Activated CD4-positive, alpha-beta T cell treated with anti-CD3 and anti-CD28 coated beads, Interleukin-2, Interleukin-4, amounts not matched to agents 100 ng/mL and 50 ng/mL, durations not matched to agents 16 hours and 8 hours (primary cell): ENCODE data around the gene SLC23A2.
"Not testable (repeated sequence)": the region's sequence is repeated elsewhere in the genome, so short reads cannot be mapped to it uniquely, and the experiment has no call there.

ENCODE experiments used
- DNase-seq: peaks from one replicate; pipeline ENCODE4 v3.0.0-alpha.2; 2020; ENCODE audit warnings: low spot score

The SLC23A2 gene

DNA sequence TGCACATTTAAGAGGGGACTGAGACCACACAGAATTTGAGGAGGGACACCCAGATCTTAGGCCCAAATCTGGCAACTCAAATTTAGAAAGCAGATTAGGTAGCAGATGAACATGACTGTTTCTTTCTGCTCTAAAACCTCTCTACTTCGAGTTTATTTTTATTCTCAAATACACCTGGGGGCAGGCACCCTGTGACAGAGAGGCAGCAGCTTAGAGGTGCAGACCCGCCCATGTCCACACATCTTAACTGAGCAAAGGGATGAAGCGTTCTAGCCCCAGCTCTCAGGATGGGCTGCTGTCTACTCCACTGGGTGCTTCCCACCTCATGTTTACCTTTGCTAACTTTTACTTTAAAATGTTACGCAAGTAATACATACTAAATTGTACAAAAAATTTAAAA lies 125.0 kb downstream of the SLC23A2 start:
- DNase-seq = no peak

DNA sequence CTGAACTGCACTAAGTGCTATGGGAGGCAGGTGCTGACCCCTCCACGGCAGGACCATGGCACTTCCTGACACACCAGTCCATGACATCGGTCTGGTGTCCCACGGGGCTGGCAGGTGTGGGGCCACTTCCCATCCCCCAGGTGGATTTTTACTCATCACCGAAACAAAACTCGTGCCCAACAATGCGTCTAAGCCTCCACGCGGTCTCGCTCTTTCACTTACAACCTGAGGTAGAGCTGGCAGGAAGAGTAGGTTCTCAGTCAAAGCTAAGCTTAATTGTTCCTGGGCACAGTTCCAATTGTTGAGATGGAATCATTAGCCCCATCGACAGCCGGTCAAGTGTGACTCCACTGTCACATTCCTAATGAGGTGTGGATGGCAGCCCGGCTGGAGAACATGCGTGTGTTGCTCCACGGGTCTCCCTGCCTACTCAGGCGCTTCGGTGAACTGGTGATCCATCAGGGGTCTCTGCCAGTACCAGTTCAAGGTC lies 125.7 kb downstream of the SLC23A2 start:
- DNase-seq = no peak

DNA sequence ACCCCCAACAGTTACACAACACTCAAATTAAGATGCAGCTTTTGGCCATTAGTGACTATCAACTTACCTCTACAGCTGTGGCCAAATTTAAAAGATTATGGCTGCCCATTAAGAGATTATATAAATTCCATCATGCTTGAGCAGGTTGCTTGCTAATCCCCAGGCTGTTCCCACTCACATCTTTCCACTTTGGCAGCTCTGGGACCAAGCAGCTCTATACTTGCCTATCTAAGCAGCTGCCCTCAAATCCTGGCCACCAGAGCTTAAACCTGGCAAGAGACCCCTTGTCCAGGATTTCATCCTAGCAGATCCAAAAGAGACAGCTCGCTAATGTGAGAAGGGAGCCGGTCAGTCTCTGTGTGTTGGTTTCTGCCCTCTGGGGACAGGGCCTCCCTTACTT lies 127.9 kb downstream of the SLC23A2 start:
- no peak for DNase-seq

DNA sequence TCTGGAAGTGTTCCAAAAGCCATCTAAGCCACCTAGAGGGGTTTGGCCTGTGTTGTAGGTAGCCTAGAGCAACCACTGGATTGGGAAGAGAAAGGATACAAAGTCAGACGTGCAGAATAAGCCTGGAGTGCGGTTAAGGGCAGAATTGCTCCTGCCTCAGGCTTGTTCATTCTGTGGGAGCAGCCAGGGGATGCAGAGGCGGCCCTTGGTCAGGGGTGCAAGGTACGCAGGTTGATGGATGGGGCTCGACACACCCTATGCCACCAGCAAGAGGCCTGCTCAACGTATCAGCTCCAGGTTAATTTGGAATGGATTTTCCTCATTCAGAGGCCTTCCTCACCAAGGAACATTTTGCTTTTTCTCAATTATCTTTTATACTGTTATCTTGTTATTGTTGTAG lies 129.8 kb downstream of the SLC23A2 start:
- DNase-seq = no peak

DNA sequence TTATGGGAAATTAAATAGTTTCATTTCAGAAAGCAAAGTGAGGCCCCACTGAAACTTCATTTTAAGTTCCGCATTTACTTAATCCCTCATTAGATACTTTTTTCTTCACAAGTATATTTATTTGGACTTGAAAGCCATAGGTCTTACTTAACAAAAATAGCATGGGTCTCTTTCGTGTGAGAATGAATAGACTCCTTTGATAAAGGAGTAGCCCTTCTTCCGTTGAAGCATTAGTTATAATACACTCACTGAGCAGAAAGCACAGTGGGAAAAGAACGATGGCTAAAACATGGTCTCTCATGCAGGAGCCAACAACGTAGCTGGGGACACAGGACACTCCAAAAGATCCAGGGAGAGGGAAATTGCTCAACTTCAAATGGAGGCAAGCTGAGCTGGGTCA lies 130.4 kb downstream of the SLC23A2 start:
- no peak for DNase-seq

DNA sequence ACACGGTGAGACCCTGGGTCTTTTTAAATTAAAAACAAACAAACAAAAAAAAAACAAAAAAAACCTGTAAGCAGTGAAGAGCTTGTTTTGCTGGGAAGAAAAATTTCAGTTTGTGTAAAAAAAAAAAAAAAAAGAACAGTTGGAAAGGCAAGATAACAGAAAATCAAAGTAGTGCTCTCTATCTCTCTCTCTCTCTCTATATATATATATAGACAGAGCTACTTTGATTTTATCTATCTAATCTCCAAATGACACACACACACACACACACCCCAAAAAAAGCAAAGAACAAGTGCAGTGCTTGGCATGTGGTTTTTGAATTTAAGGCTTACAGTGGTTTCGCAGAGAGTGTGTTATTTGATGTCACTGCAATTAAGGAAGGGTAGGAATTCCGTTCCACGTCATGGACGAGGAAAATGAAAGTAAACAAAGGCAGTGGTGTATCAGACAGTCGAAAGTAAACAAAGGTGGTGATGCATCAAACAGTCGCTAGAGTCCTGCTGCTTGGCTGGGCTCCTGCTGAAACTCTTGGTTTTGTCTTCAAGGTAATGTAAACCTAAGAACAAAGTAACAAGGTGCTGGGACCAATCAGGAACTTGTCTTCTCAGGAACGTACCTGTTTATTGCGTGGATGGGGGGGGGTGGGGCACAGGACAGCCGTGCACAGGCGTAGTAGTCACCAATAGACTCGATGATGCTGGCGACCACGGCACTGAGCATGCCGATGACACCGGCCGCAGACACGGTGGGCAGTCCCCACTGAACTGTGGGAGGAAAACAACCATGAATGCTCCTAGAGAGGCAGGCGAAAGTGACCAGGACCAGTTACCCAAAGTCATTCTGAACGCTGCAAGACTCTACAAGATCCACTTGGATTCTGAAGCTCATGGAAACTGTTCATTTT lies 131.8 kb downstream of the SLC23A2 start:
- peak; percentile 40 for DNase-seq

DNA sequence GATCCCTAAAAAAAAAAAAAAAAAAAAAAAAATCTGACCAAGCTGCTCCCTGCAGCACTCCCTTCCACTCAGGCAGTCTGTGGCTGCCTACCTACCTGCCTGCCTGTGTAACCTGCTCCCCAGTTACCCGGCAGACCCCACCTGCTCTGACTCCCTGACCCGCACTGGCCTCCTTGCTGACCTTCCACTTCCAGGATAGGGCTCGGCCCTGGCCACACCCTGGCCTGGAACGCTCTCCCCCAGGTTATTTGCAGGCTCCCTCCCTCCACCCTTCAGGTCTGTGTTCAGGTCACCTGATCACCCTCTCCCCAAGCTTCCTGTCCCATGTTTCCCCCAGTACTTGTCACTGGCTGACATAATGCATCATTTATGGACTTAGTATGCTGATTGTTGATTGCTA lies 134.3 kb downstream of the SLC23A2 start:
- no peak for DNase-seq

DNA sequence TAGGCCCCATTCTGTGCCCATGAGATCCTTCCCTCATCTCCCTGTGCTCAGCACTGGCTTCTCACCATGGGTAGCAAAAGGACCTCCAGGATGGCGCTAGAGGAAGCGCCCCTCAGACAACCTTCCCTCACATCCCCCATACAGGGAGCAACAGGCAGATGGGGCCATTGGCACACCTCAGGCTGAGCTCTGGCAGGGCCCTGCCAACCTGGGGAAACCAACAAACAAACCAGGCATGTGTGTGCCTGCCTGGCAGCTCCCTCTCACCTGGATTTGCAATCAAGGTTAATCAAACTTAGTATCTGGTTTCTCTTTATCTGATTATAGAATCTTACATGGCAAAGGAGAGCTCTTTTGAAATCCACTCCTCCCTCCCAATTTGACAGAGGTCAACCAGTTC lies 134.9 kb downstream of the SLC23A2 start:
- DNase-seq = no peak

- DNase-seq = no peak
These were observed 137.0 kb downstream of the SLC23A2 start for GRCh38 chr20:4864311-4864752.

GRCh38 chr20:4862661-4863060 lies 138.6 kb downstream of the SLC23A2 start:
- no peak for DNase-seq

- DNase-seq = no peak
These were observed 139.3 kb downstream of the SLC23A2 start for GRCh38 chr20:4861961-4862360.

GRCh38 chr20:4858000-4858399 lies 143.3 kb downstream of the SLC23A2 start:
- no peak for DNase-seq

- DNase-seq = no peak
These were observed 145.1 kb downstream of the SLC23A2 start for GRCh38 chr20:4856022-4856755.

DNA sequence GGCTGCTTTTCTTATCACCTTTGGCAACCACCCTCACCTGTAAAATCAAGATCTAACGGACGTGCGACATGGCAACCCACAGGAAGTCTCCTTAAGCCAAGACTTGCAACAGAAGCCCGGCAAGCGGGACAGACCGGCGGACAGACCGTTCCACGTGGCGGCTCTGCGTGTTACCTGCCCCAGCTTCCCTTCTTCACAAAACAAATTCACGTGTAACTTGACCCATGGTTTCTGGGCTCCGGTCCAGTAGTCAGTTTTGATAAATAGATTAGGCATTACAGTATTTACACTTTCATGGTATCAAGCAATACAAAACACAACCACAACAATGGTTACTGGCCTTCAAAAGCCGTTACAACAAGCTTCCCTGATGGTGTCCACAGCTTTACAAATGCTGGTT lies 145.8 kb downstream of the SLC23A2 start:
- no peak for DNase-seq

DNA sequence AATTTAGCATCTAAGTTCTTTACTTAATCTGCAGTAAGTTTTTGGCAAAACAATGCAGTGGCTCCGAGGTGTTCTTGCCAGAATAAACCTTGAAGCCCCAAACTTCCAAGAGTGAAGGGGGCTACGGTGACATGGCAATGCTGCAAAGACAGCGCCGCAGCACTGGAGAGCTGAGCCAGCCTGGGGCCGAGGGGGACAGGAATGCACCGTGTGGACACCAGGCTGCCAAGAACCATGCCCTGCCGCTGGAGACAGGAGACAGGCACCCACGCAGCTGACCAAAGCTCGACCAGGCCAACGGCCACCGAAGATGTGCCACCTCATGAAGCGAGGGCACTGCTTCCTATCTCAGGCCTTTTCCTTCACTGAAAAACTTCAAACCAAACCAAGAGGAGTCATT lies 146.2 kb downstream of the SLC23A2 start:
- no peak for DNase-seq

DNA sequence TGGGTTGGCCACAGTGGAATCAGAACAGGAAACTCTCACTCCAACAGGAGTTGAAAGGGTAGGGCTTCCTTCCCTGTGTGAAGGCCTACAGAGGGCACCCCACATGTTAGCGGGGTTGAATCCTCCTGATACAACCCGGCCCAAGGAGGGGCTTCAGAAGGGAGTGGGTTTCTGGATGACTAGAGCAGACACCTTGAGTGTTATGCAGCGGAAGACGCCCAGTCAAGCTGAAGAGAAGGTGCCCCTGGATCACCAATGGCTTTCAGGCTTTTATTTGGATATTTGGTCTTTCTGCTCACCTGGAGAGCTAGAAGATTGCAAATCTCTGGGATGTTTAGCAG lies 146.8 kb downstream of the SLC23A2 start:
- DNase-seq = no peak

GRCh38 chr20:4853757-4854560 lies 147.4 kb downstream of the SLC23A2 start:
- DNase-seq = no peak

- DNase-seq = no peak
These were observed 148.3 kb downstream of the SLC23A2 start for GRCh38 chr20:4853004-4853403.

GRCh38 chr20:4850960-4851359 lies 150.3 kb downstream of the SLC23A2 start:
- no peak for DNase-seq

DNA sequence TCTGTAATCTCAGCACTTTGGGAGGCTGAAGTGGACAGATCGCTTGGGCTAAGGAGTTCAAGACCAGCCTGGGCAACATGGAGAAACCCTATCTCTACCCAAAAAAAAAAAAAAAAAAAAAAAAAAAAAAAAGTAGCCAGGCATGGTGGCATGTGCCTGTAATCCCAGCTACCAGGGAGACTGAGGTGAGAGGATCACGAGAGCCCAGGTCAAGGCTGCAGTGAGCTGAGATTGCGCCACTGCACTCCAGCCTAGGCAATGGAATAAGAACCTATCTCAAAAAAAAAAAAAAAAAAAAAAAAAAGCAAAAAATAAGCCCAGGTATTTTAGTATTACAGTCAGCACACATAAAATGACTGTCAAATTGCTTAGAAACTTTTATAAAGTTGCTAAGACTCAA lies 152.5 kb downstream of the SLC23A2 start:
- DNase-seq = not testable (repeated sequence)

DNA sequence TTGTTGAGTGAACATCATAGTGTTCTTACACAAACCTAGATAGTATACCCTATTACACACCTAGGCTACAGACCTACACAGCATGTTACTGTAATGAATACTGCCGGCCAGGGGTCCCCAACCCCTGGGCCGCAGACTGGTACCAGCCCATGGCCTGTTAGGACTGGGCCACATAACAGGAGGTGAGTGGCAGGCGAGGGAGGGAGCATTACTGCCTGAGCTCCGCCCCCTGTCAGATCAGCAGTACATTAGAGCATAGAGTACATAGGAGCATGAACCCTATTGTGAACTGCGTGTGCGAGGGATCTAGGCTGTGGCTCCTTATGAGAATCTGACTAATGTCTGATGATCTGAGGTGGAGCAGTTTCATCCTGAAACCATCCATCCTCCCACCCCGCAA lies 153.3 kb downstream of the SLC23A2 start:
- DNase-seq = no peak

- DNase-seq = no peak
These were observed 154.5 kb downstream of the SLC23A2 start for GRCh38 chr20:4846821-4847220.
